ENCODE data around the gene FXYD7.
A peak's percentile ranks its signal among the peaks of the same experiment; 100 is the strongest.

FXYD7 gene

GRCh38 chr19:35146746-35147459 lies 3.8 kb downstream of the FXYD7 start (continued):
- TF ChIP-seq ZSCAN18 (tag by site-specific recombination; IDR thresholded peaks at IDR 0.05) (no peak), SCRT1 (tag by site-specific recombination; IDR thresholded peaks at IDR 0.05; ENCODE audit: borderline replicate concordance) (0 out of 2 replicates have a peak, but pooled peaks have one; percentile 26), ZNF792 (tag by site-specific recombination; IDR thresholded peaks at IDR 0.05) (no peak), ZNF768 (tag by site-specific recombination; IDR thresholded peaks at IDR 0.05) (no peak), PRDM10 (tag by site-specific recombination; IDR thresholded peaks at IDR 0.05) (peak; percentile 63; the same call in 1 of the 2 replicates), ZNF645 (tag by site-specific recombination; IDR thresholded peaks at IDR 0.05) (no peak), ZNF354C (tag by site-specific recombination; IDR thresholded peaks at IDR 0.05; ENCODE audit: borderline replicate concordance, low read depth) (no peak), ZNF157 (tag by site-specific recombination; IDR thresholded peaks at IDR 0.05) (no peak), TCF7L2 (IDR thresholded peaks at IDR 0.05; ENCODE audit: borderline replicate concordance, low read depth, low read length) (no peak), ZNF621 (tag by site-specific recombination; IDR thresholded peaks at IDR 0.05) (no peak), ZNF18 (tag by site-specific recombination; IDR thresholded peaks at IDR 0.05) (no peak), ZNF529 (tag by site-specific recombination; IDR thresholded peaks at IDR 0.05; ENCODE audit: insufficient replicate concordance) (no peak), TRIM28 (IDR thresholded peaks at IDR 0.05; ENCODE audit: borderline replicate concordance, low read length) (peak; percentile 22; the same call in 1 of the 2 replicates), IKZF3 (tag by site-specific recombination; IDR thresholded peaks at IDR 0.05) (no peak), ZNF211 (tag by site-specific recombination; IDR thresholded peaks at IDR 0.05; ENCODE audit: low read depth) (no peak)

- Histone ChIP-seq H3K9me3 (ENCODE audit: control insufficient read depth, insufficient read depth, low read depth, low read length) (no peaks in the 10 kb centered on the region), H3K4me1 (ENCODE audit: control insufficient read depth, insufficient read depth, low read length) (peaks cover 18% of the 10 kb centered on the region), H3K4me3 (ENCODE audit: low read depth, low read length) (no peak overlapping the region), H3K36me3 (ENCODE audit: control insufficient read depth in 2 of 2, insufficient read depth in 1 of 2, low read length in 2 of 2) (no peaks in the 10 kb centered on the region; a peak in 1 of 3 replicates), H3K27ac (ENCODE audit: extremely low read depth, low read depth, low read length) (no peak overlapping the region)
- CTCF ChIA-PET: interaction anchor here (0.6 to 1.9 kb wide), 7 partner anchors 8 to 312 kb away, joined by 3 to 8 read pairs (median 4); no protein-coding TSS in a partner anchor
- POLR2A ChIA-PET: no interaction called here
- TF ChIP-seq ZNF433 (tag by site-specific recombination; IDR thresholded peaks at IDR 0.05; ENCODE audit: low read depth) (no peak), IKZF3 (tag by site-specific recombination; IDR thresholded peaks at IDR 0.05) (no peak), ZNF830 (tag by site-specific recombination; IDR thresholded peaks at IDR 0.05; ENCODE audit: low read depth) (no peak), ZBTB48 (tag by site-specific recombination; IDR thresholded peaks at IDR 0.05) (no peak), ZBTB1 (tag by site-specific recombination; IDR thresholded peaks at IDR 0.05) (no peak), ZEB2 (tag by site-specific recombination; IDR thresholded peaks at IDR 0.05) (no peak), ZFP69B (tag by site-specific recombination; IDR thresholded peaks at IDR 0.05) (no peak), ZNF530 (tag by site-specific recombination; IDR thresholded peaks at IDR 0.05; ENCODE audit: low read depth) (no peak), ZBTB21 (tag by site-specific recombination; IDR thresholded peaks at IDR 0.05) (0 out of 2 replicates have a peak, but pooled peaks have one; percentile 8), ZNF223 (tag by site-specific recombination; IDR thresholded peaks at IDR 0.05) (0 out of 2 replicates have a peak, but pooled peaks have one; percentile 11), HOXA7 (CRISPR knock-in tag; IDR thresholded peaks at IDR 0.05; ENCODE audit: borderline replicate concordance) (no peak), ZNF354C (tag by site-specific recombination; IDR thresholded peaks at IDR 0.05; ENCODE audit: borderline replicate concordance, low read depth) (no peak), ZNF747 (tag by site-specific recombination; IDR thresholded peaks at IDR 0.05) (no peak), ZNF48 (tag by site-specific recombination; IDR thresholded peaks at IDR 0.05) (no peak), HOXC10 (CRISPR knock-in tag; IDR thresholded peaks at IDR 0.05) (no peak), REPIN1 (tag by site-specific recombination; IDR thresholded peaks at IDR 0.05; ENCODE audit: low read depth) (no peak)
Observed at GRCh38 chr19:35149463-35149862, 6.4 kb downstream of the FXYD7 start.
